ENCODE data around the gene HMCN1. TPM values are rescaled to one million over a fixed set of nuclear protein-coding genes. Genes with fewer than 3 reads are reported as not detected.

HMCN1 gene
- total RNA-seq, 1 experiment from 2014 or later: 37.6 TPM

DNA sequence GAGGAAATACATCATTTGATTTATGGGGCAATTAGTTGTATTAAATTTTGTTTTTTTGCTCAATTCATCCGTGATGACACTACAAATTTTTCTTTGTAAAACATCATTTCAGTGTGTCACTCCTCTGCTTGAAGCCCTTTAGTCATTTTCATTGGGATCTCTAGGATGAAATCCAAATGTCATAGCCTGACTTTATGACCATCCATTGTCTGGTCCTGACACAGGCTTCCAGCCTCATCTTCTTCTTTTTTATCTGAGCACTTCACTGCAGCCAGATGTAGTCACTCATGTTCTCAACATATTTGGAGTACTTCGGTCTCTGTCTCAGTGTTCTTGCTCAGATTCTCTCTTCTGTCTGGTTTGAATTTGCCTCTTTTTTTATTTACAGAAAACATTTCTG lies 173.1 kb downstream of the HMCN1 start:
- Histone ChIP-seq H3K4me3 (no peak overlapping the region), H3K27me3 (no peaks in the 10 kb centered on the region), H3K36me3 (no peaks in the 10 kb centered on the region), H3K4me1 (no peaks in the 10 kb centered on the region), H3K9me3 (replicated peaks) (no peaks in the 10 kb centered on the region), H3K27ac (no peak overlapping the region)
- no peak for DNase-seq

DNA sequence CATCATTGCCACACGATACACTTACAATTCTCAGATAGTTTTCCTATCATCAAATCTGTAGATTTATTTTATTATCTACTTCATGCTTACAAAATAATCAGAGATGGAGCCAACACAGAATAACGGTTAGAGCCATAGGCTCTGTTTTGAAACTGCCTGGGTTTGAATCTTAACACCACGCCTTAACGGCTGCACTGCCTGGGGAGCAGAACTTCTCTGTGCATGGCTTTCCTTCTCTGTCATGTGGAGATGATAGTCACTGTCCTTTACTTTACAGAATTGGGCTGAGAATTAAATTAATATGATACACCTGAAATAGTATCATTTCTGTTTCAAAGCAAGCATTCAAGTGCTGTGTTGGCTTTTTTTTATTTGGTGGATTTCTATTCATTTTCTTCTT lies 177.8 kb downstream of the HMCN1 start:
- H3K9me3 ChIP-seq (replicated peaks): no peaks in the 10 kb centered on the region
- H3K4me3 ChIP-seq: no peak overlapping the region
- H3K4me1 ChIP-seq: no peaks in the 10 kb centered on the region
- H3K27me3 ChIP-seq: no peaks in the 10 kb centered on the region
- no peaks in the 10 kb centered on the region for H3K36me3 ChIP-seq
- DNase-seq: no peak
- H3K27ac ChIP-seq: no peak overlapping the region

GRCh38 chr1:185912504-185912903 lies 178.3 kb downstream of the HMCN1 start:
- Histone ChIP-seq H3K36me3 (no peaks in the 10 kb centered on the region), H3K9me3 (replicated peaks) (no peaks in the 10 kb centered on the region), H3K4me3 (no peak overlapping the region), H3K4me1 (no peaks in the 10 kb centered on the region), H3K27me3 (no peaks in the 10 kb centered on the region), H3K27ac (no peak overlapping the region)
- no peak for DNase-seq

GRCh38 chr1:185914089-185914488 lies 179.9 kb downstream of the HMCN1 start:
- Histone ChIP-seq H3K9me3 (replicated peaks) (no peaks in the 10 kb centered on the region), H3K27ac (no peak overlapping the region), H3K27me3 (no peaks in the 10 kb centered on the region), H3K36me3 (no peaks in the 10 kb centered on the region), H3K4me1 (no peaks in the 10 kb centered on the region), H3K4me3 (no peak overlapping the region)
- no peak for DNase-seq

DNA sequence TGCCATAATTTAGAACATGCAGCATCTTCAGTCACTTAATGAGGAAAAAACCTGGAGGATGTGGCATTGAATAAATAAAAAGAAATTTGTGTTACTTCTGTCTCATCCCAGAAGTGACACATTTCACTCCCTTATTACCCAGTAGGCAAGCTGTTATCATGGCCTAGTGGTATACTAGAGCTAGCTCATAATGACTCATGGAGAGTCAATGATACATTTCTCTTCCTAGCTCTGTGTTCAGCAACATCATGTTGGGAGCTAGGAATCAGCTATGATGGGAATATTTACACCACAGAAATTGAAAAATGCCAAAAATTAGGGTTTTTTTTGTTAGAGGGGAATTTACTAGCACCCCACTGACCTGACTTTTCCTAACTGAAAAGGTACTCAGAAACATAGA lies 182.7 kb downstream of the HMCN1 start:
- H3K4me1 ChIP-seq: no peaks in the 10 kb centered on the region
- H3K4me3 ChIP-seq: no peak overlapping the region
- H3K36me3 ChIP-seq: no peaks in the 10 kb centered on the region
- no peaks in the 10 kb centered on the region for H3K9me3 ChIP-seq (replicated peaks)
- no peaks in the 10 kb centered on the region for H3K27me3 ChIP-seq
- DNase-seq: no peak
- H3K27ac ChIP-seq: no peak overlapping the region

DNA sequence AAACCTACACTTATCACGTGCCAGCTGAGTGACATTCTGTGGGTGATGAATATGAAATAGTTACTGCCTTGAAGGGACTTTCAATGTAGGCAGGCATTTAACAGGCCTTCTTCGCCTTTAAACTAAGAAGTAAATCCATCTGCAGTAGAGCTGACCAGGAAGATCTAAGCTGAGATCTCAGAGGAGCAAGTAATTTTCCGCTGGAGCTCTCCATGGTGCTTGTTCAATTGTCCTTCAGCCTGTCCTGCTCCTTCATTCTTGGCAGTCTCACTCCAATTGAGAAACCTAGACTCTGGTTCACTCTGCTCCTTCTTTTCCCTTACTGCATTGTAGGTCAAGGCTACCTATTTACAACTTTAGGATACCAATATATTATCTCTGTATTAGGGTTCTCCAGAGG lies 183.5 kb downstream of the HMCN1 start:
- no peaks in the 10 kb centered on the region for H3K36me3 ChIP-seq
- no peaks in the 10 kb centered on the region for H3K4me1 ChIP-seq
- no peaks in the 10 kb centered on the region for H3K9me3 ChIP-seq (replicated peaks)
- H3K27me3 ChIP-seq: no peaks in the 10 kb centered on the region
- H3K27ac ChIP-seq: no peak overlapping the region
- no peak overlapping the region for H3K4me3 ChIP-seq
- peak; percentile 23 to 53 for DNase-seq

GRCh38 chr1:185920602-185921001 lies 186.4 kb downstream of the HMCN1 start:
- Histone ChIP-seq H3K4me3 (no peak overlapping the region), H3K36me3 (peaks cover 2% of the 10 kb centered on the region; the same call in 1 of the 2 replicates), H3K27me3 (no peaks in the 10 kb centered on the region), H3K27ac (no peak overlapping the region), H3K9me3 (replicated peaks) (no peaks in the 10 kb centered on the region), H3K4me1 (no peaks in the 10 kb centered on the region)
- DNase-seq: no peak

DNA sequence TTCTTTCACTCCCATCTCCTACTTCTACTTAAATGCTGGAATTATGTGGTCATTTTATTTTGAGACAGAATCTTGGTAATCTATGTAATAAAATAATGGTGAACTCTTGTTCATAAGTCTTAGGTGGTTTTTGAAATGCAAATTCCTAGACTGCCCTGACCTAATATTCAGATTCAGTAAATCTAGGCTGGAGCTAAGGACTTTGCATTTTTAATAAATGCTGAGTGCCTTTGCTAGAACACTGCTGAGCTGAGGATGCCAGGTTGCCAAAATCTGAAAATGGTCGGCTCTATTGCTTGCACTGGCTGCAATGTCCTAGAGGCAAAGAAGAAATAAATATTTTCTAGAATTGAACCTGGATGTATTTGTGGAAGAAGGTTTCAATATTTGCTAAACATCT lies 187.4 kb downstream of the HMCN1 start:
- Histone ChIP-seq H3K9me3 (replicated peaks) (no peaks in the 10 kb centered on the region), H3K36me3 (peaks cover 2% of the 10 kb centered on the region; the same call in 1 of the 2 replicates), H3K4me1 (no peaks in the 10 kb centered on the region), H3K27me3 (no peaks in the 10 kb centered on the region), H3K27ac (no peak overlapping the region), H3K4me3 (no peak overlapping the region)
- no peak for DNase-seq

DNA sequence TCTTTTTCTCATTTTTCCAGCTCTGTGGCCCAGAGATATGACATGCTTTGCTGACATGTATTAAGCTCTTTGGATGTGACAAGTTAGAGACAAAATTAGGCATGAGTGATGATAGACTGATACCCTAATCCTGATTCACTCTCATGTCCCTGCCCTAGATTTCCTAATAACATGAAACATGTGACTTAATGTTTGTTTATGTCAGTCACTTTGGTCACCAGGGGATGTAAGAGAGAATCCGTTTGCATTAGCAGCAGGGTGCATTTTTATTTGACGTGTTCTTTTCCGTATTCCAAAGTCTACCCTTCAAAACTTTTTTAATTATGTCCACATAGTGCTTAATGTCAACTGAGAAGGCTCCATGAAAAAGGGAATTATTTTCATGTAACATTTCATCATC lies 192.4 kb downstream of the HMCN1 start:
- no peaks in the 10 kb centered on the region for H3K27me3 ChIP-seq
- no peak for DNase-seq
- no peaks in the 10 kb centered on the region for H3K9me3 ChIP-seq (replicated peaks)
- no peaks in the 10 kb centered on the region for H3K4me1 ChIP-seq
- no peak overlapping the region for H3K4me3 ChIP-seq
- H3K27ac ChIP-seq: no peak overlapping the region
- H3K36me3 ChIP-seq: peaks cover 2% of the 10 kb centered on the region; the same call in 1 of the 2 replicates

GRCh38 chr1:185929776-185930175 lies 195.6 kb downstream of the HMCN1 start:
- no peak overlapping the region for H3K4me3 ChIP-seq
- H3K27ac ChIP-seq: no peak overlapping the region
- DNase-seq: no peak
- H3K36me3 ChIP-seq: no peaks in the 10 kb centered on the region; the same call in 1 of the 2 replicates
- H3K27me3 ChIP-seq: no peaks in the 10 kb centered on the region
- no peaks in the 10 kb centered on the region for H3K9me3 ChIP-seq (replicated peaks)
- no peaks in the 10 kb centered on the region for H3K4me1 ChIP-seq

DNA sequence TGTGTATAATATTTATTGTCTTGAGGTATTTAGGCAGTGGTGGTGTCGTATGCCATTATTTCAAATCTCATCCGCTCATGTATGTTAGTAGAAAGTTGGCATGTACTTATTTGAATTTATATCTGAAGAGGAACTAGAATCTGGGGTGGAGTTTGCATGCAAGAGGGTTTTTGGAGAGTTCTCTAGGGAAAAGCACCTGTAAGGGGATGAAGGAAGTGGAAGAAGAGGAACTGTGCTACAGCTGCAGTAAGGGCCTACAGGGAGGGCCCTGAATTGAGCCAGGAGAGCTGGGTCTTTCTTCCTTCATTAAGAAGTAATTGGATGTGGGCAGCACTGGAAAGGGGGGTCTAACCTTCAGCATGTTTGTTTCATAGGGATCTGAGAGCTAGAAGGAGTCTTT lies 197.2 kb downstream of the HMCN1 start:
- no peak for DNase-seq
- Histone ChIP-seq H3K4me3 (no peak overlapping the region), H3K4me1 (no peaks in the 10 kb centered on the region), H3K27me3 (no peaks in the 10 kb centered on the region), H3K27ac (no peak overlapping the region), H3K9me3 (replicated peaks) (no peaks in the 10 kb centered on the region), H3K36me3 (no peaks in the 10 kb centered on the region; the same call in 1 of the 2 replicates)

GRCh38 chr1:185933580-185933979 lies 199.4 kb downstream of the HMCN1 start:
- Histone ChIP-seq H3K9me3 (replicated peaks) (no peaks in the 10 kb centered on the region), H3K27ac (no peak overlapping the region), H3K27me3 (no peaks in the 10 kb centered on the region), H3K4me3 (no peak overlapping the region), H3K36me3 (no peaks in the 10 kb centered on the region), H3K4me1 (peaks cover 7% of the 10 kb centered on the region)
- DNase-seq: no peak

- Histone ChIP-seq H3K9me3 (replicated peaks) (no peaks in the 10 kb centered on the region), H3K27ac (no peak overlapping the region), H3K27me3 (no peaks in the 10 kb centered on the region), H3K4me1 (peaks cover 14% of the 10 kb centered on the region), H3K4me3 (no peak overlapping the region), H3K36me3 (no peaks in the 10 kb centered on the region)
- DNase-seq: no peak
Measured at GRCh38 chr1:185934476-185935189, 200.4 kb downstream of the HMCN1 start.

DNA sequence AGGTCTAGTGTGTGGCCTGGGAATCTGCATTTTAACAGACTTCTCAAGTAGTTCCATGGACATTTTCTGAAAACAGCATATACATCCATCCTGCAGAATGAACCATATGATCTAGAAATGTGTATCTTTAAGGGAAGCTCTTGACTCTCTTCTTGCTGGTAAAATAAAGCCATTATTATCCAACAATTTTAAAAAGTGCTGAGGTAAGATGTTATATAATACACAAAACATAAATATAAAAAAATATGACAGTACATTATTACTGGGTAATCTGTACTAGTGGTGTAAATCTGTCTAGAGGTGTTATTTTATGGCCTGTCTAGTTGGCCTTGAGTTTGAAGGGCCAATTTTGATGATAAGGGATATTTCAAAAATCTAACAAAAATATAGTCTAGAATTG lies 201.2 kb downstream of the HMCN1 start:
- Histone ChIP-seq H3K9me3 (replicated peaks) (no peaks in the 10 kb centered on the region), H3K4me3 (no peak overlapping the region), H3K4me1 (peaks cover 22% of the 10 kb centered on the region), H3K36me3 (no peaks in the 10 kb centered on the region), H3K27ac (no peak overlapping the region), H3K27me3 (no peaks in the 10 kb centered on the region)
- no peak for DNase-seq

DNA sequence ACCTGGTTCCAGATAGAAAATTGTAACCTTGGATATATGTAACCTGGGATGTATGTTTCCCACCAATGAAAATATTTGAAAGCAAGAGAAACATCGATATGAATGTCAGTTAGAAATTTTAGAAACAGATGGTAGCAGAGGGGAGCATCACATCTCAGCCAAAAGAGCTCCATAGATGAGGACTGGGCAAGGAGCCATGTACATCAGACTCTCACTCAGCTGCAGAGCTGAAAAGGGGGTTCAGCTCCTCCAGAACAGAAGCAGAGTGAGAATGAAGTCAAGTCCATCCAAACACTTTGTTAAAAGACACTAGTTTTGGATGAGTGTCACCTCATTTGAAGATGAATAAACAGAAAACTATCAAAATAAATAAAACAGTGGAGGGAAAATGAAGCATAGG lies 202.4 kb downstream of the HMCN1 start:
- Histone ChIP-seq H3K4me3 (no peak overlapping the region), H3K36me3 (no peaks in the 10 kb centered on the region), H3K9me3 (replicated peaks) (no peaks in the 10 kb centered on the region), H3K4me1 (peaks cover 22% of the 10 kb centered on the region), H3K27ac (no peak overlapping the region), H3K27me3 (no peaks in the 10 kb centered on the region)
- no peak for DNase-seq

- peak overlapping the region; percentile 88 for H3K27ac ChIP-seq
- DNase-seq: peak; percentile 69 to 71
Measured at GRCh38 chr1:185938396-185938795, 204.2 kb downstream of the HMCN1 start.

More at GRCh38 chr1:185938396-185938795, 204.2 kb downstream of the HMCN1 start:
- H3K27me3 ChIP-seq: no peaks in the 10 kb centered on the region
- H3K36me3 ChIP-seq: no peaks in the 10 kb centered on the region
- H3K4me3 ChIP-seq: peak overlapping the region; percentile 15; the same call in 1 of the 2 replicates
- H3K9me3 ChIP-seq (replicated peaks): no peaks in the 10 kb centered on the region
- peaks cover 22% of the 10 kb centered on the region for H3K4me1 ChIP-seq

Data from SJCRH30 (cell line).